ENCODE data around the gene RNF208. TPM values are rescaled to one million over a fixed set of nuclear protein-coding genes. Genes with fewer than 3 reads are reported as not detected.

Gene RNF208
- total RNA-seq, 1 donor: 0.45 TPM

- no peak for TF ChIP-seq CTCF (IDR thresholded peaks at IDR 0.05; ENCODE audit: insufficient read depth, low read length)
- no peak for DNase-seq (ENCODE audit: low read depth)
- no peak overlapping the region for H3K4me3 ChIP-seq (ENCODE audit: low read depth, low read length)
Measured at GRCh38 chr9:137195525-137196220, 26.4 kb downstream of the RNF208 start.

- H3K4me3 ChIP-seq (ENCODE audit: low read depth, low read length): no peak overlapping the region
- DNase-seq (ENCODE audit: low read depth): no peak
- TF ChIP-seq CTCF (IDR thresholded peaks at IDR 0.05; ENCODE audit: insufficient read depth, low read length): no peak
Measured at GRCh38 chr9:137194909-137195308, 27.1 kb downstream of the RNF208 start.

- DNase-seq (ENCODE audit: low read depth): no peak
- TF ChIP-seq CTCF (IDR thresholded peaks at IDR 0.05; ENCODE audit: insufficient read depth, low read length): no peak
- no peak overlapping the region for H3K4me3 ChIP-seq (ENCODE audit: low read depth, low read length)
Measured at GRCh38 chr9:137194388-137194787, 27.7 kb downstream of the RNF208 start.

- H3K4me3 ChIP-seq (ENCODE audit: low read depth, low read length): no peak overlapping the region
- no peak for DNase-seq (ENCODE audit: low read depth)
- no peak for TF ChIP-seq CTCF (IDR thresholded peaks at IDR 0.05; ENCODE audit: insufficient read depth, low read length)
Measured at GRCh38 chr9:137193771-137194170, 28.3 kb downstream of the RNF208 start.

GRCh38 chr9:137192859-137193258, 29.2 kb downstream of the RNF208 start:
- H3K4me3 ChIP-seq (ENCODE audit: low read depth, low read length): no peak overlapping the region
- TF ChIP-seq CTCF (IDR thresholded peaks at IDR 0.05; ENCODE audit: insufficient read depth, low read length): no peak
- DNase-seq (ENCODE audit: low read depth): no peak

- H3K4me3 ChIP-seq (ENCODE audit: low read depth, low read length): no peak overlapping the region
- no peak for DNase-seq (ENCODE audit: low read depth)
- no peak for TF ChIP-seq CTCF (IDR thresholded peaks at IDR 0.05; ENCODE audit: insufficient read depth, low read length)
Measured at GRCh38 chr9:137192448-137192780, 29.6 kb downstream of the RNF208 start.
